Ishikawa (cell line): ENCODE results near the gene SMAD6.

Experiments
- CEBPB ChIP-seq: IDR thresholded peaks from 2 replicates; pipeline ENCODE4 v1.6.1; 2012
- CREB1 ChIP-seq: IDR thresholded peaks from 2 replicates; pipeline ENCODE4 v1.6.1; 2012; ENCODE audit warnings: low read depth
- EGR1 ChIP-seq: IDR thresholded peaks from 2 replicates; pipeline ENCODE4 v1.6.1; 2012
- EP300 ChIP-seq: IDR thresholded peaks from 2 replicates; pipeline ENCODE4 v1.6.1; 2012; ENCODE audit warnings: borderline replicate concordance
- FOXM1 ChIP-seq: IDR thresholded peaks from 2 replicates; pipeline ENCODE4 v1.6.1; 2012; ENCODE audit warnings: low read depth, borderline replicate concordance
- NFIC ChIP-seq: IDR thresholded peaks from 2 replicates; pipeline ENCODE4 v1.6.1; 2012
- RAD21 ChIP-seq: IDR thresholded peaks from 2 replicates; pipeline ENCODE4 v1.6.1; 2012; ENCODE audit warnings: low read depth
- TAF1 ChIP-seq: IDR thresholded peaks from 2 replicates; pipeline ENCODE4 v1.6.1; 2012; ENCODE audit warnings: low read depth, mild to moderate bottlenecking
- TCF12 ChIP-seq: IDR thresholded peaks from 2 replicates; pipeline ENCODE4 v1.6.1; 2012; ENCODE audit warnings: low read depth
- TEAD4 ChIP-seq: IDR thresholded peaks from 2 replicates; pipeline ENCODE4 v1.6.1; 2012
- YY1 ChIP-seq: IDR thresholded peaks from 2 replicates; pipeline ENCODE4 v1.6.1; 2012; ENCODE audit warnings: low read depth
- ZBTB7A ChIP-seq: IDR thresholded peaks from 2 replicates; pipeline ENCODE4 v1.6.1; 2012; ENCODE audit warnings: low read depth
- TF ChIP-seq, protein P1 (sequence below): IDR thresholded peaks from 2 replicates; pipeline ENCODE4 v1.6.1; 2012; ENCODE audit warnings: low read depth, mild to moderate bottlenecking
- TF ChIP-seq, protein P2 (sequence below): IDR thresholded peaks from 2 replicates; pipeline ENCODE4 v1.6.1; 2012
- TF ChIP-seq, protein P3 (sequence below): IDR thresholded peaks from 2 replicates; pipeline ENCODE4 v1.6.1; 2012

SMAD6 gene

DNA sequence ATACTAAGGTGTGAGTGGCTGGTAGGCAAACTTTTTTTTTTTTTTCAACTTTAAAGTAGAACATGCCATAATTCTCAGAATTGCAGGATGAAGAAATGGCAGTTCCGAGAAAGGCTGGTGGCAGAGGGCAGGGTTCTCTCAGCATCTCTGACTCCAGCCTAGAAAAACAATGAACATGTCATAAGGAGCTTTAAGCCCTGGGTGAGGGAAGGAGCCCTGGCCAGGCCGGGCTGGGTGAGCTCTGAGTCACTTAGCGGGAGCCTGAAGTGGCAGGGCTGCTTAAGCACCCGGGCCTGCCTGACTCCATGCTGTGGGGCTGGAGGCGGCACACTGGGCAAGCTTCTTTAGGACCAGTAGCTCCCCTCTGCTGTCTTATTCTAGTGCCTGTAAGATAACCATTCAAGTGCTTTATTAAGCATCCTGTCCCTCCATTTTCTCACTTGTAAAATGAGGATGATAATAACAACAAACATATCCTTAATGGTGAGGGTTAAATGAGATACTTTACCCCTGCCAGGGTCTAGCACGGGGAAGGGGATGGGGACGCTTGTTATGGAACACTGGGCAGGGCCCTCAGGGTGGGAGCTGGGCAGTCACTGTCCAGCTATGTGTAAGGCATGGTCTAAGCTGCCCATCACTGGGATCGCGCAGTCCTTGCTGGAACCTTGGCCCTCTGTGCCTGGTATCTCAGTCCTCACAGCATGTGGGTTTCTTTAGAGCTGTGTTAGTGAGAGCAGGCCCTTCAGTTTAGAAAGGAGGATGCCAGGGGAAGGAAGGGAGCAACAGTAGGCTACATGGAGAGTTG lies 18.4 kb downstream of the SMAD6 start:
- no peak for TF ChIP-seq RAD21
- TF ChIP-seq FOXM1, result no peak
- no peak for TF ChIP-seq EP300
- TF ChIP-seq, protein P1, sequence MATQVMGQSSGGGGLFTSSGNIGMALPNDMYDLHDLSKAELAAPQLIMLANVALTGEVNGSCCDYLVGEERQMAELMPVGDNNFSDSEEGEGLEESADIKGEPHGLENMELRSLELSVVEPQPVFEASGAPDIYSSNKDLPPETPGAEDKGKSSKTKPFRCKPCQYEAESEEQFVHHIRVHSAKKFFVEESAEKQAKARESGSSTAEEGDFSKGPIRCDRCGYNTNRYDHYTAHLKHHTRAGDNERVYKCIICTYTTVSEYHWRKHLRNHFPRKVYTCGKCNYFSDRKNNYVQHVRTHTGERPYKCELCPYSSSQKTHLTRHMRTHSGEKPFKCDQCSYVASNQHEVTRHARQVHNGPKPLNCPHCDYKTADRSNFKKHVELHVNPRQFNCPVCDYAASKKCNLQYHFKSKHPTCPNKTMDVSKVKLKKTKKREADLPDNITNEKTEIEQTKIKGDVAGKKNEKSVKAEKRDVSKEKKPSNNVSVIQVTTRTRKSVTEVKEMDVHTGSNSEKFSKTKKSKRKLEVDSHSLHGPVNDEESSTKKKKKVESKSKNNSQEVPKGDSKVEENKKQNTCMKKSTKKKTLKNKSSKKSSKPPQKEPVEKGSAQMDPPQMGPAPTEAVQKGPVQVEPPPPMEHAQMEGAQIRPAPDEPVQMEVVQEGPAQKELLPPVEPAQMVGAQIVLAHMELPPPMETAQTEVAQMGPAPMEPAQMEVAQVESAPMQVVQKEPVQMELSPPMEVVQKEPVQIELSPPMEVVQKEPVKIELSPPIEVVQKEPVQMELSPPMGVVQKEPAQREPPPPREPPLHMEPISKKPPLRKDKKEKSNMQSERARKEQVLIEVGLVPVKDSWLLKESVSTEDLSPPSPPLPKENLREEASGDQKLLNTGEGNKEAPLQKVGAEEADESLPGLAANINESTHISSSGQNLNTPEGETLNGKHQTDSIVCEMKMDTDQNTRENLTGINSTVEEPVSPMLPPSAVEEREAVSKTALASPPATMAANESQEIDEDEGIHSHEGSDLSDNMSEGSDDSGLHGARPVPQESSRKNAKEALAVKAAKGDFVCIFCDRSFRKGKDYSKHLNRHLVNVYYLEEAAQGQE, result no peak
- no peak for TF ChIP-seq TCF12
- no peak for TF ChIP-seq ZBTB7A
- TF ChIP-seq TAF1, result no peak
- TF ChIP-seq, protein P2, sequence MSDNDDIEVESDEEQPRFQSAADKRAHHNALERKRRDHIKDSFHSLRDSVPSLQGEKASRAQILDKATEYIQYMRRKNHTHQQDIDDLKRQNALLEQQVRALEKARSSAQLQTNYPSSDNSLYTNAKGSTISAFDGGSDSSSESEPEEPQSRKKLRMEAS, result no peak
- no peak for TF ChIP-seq YY1
- TF ChIP-seq EGR1, result no peak
- TF ChIP-seq CEBPB, result no peak
- no peak for TF ChIP-seq CREB1
- no peak for TF ChIP-seq NFIC
- no peak for TF ChIP-seq TEAD4
- TF ChIP-seq, protein P3, sequence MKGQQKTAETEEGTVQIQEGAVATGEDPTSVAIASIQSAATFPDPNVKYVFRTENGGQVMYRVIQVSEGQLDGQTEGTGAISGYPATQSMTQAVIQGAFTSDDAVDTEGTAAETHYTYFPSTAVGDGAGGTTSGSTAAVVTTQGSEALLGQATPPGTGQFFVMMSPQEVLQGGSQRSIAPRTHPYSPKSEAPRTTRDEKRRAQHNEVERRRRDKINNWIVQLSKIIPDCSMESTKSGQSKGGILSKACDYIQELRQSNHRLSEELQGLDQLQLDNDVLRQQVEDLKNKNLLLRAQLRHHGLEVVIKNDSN, result no peak

DNA sequence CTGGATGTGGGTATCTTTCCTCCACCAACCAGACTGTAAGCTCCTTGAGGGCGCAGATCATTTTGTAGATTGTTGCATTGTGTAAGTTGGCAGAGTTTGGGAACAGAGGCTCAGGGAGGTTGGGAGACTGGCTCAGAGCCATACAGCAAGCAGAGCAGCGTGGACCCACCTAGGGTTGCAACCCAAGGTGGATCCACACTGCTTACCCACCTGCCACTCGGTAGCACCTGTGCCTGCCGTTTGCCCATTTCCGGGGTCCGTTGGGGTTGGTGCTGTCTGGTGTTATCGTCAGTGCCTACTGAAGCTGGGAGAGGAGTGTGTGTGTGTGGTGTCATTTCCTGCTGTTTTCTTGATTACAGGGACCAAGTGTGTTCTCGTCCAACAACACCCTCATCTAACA lies 19.0 kb downstream of the SMAD6 start:
- TF ChIP-seq, protein P3, result no peak
- no peak for TF ChIP-seq CEBPB
- no peak for TF ChIP-seq ZBTB7A
- no peak for TF ChIP-seq TAF1
- TF ChIP-seq EGR1, result no peak
- no peak for TF ChIP-seq CREB1
- no peak for TF ChIP-seq NFIC
- no peak for TF ChIP-seq RAD21
- no peak for TF ChIP-seq TEAD4
- TF ChIP-seq EP300, result no peak
- TF ChIP-seq, protein P1, result no peak
- TF ChIP-seq, protein P2, result no peak
- no peak for TF ChIP-seq YY1
- TF ChIP-seq TCF12, result no peak
- TF ChIP-seq FOXM1, result no peak

DNA sequence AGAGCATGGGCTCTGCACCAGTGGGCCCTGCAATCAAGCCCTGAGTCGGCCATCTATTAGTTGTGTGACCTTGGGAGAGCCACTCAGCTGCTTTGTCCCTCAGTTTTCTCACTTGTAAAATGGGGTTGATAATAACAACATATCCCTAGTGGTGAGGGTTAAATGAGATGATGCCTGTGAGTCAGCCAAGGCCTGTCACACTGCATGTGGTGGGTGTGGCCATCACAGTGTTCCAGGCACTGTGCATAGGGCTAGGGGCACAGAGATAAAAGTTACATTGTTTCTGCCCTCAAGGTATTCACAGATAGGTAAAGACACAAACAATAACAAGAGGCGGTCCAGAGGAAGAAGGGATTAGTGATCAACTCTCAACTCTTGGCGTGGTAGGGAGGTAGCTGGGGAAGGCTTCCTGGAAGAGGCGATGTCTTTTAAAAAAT lies 19.5 kb downstream of the SMAD6 start:
- TF ChIP-seq TEAD4 (no peak), CREB1 (no peak)
- TF ChIP-seq, protein P2, result 0 out of 2 replicates have a peak, but pooled peaks have one; percentile 20

DNA sequence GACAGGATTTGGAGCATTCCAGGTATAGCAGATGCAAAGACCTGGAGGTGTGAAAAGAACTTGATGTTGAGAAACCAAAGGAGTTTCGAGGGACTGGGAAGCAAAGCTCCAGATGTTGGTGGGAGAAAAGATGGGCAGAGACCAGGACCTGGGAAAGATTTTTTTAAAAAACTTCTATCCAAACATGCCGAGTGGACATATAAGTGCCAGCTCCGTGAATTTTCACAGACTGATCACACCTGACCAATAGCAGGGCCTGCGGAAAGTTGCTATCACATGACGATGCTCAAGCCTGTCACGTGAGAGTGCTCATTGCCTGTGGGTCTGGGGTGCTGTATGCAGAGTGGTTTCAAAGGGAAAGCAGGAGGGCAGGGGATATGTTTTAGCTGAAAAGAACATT lies 19.9 kb downstream of the SMAD6 start:
- TF ChIP-seq CREB1 (no peak), ZBTB7A (no peak), FOXM1 (no peak), NFIC (no peak), YY1 (no peak), EP300 (no peak), CEBPB (no peak), RAD21 (no peak), TCF12 (no peak)
- TF ChIP-seq, protein P1, result no peak
